HG03159 (cell line): ENCODE measurements around the gene SLIT3.

Experiments used
- ATAC-seq: cut with Tn5 transposase; IDR thresholded peaks from one replicate; pipeline ENCODE4 v1.9.1; 2021; ENCODE audit warnings: mild to moderate bottlenecking, moderate library complexity; ENCODE audit not compliant: unreplicated experiment

The SLIT3 gene

DNA sequence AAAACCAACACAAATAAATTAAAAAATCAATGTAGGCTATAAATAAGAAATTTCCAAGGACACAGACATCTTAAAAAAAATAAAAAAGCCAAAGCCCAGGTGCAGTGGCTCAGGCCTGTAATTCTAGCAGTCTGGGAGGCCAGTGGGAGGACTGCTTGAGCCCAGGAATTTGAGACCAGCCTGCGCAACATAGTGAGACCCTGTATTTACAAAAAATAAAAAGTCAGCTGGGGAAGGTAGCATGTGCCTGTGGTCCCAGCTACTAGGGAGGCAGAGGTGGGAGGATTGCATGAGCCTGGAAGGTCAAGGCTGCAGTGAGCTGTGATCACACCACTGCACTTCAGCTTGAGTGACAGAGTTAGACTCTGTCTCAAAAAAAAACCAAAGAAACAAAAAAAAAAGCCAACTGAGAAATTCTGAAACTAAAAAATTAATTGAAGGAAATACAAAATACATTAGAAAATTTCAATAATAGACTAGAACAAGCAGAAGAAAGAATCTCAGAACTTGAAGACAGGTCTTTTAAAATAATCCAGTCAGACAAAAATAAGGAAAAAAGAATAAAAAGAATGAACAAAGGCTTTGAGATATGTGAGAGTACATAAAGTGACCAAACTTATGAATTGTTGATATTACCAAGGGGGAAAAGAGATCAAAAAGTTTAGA, 572.3 kb downstream of the SLIT3 start:
- no peak for ATAC-seq

DNA sequence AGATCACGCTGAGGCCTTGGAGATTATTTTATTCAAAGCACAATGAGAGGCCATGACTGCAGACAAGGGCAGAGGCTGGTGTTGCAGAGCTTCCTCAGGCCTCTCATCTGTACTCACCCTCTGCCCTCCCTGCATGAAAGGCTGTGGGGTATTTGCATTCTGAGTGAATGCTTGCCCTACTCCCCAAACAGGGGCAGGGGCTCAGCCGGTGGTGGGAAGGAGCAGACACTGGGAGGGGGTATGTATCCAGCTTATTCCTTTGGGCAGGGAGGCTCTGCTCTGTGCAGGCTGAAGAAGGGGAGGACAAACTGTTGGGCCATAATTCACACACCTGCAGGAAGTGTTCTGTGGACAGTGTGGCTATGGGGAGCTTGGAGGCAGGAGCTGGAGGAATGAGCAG, 573.4 kb downstream of the SLIT3 start:
- no peak for ATAC-seq

DNA sequence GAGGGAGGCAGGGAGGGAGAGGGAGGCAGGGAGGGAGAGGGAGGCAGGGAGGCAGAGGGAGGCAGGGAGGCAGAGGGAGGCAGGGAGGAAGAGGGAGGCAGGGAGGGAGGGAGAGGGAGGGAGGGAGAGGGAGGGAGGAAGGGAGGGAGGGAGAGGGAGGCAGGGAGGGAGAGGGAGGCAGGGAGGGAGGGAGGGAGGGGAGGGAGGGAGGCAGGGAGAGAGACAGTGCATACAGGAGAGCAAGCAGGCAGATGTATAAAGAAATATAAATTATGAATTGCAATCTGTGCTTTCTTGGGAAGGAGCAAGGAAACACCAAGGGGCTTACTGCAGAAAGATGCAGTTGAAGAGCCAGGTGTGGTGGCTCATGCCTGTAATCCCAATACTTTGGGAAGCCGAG, 574.6 kb downstream of the SLIT3 start:
- no peak for ATAC-seq

DNA sequence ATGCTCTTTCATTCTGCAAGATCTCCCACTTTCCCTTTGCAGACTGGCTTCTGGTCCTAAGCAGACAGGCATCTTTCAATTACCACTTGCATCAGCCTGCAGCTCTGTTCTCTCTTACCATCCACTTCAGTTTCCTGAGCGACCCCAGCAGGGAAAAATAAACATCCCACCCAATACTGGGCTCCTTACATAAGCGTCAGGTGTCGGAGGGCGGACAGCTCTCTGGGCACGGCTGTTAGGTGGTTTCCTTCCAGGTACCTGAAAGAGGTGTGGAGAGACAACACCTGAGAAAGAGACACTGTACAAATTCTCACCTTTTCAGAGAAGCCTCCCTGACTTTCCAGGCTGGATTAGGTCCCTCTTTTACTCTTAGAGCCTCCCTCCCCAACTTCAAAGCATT, 576.7 kb downstream of the SLIT3 start:
- no peak for ATAC-seq

DNA sequence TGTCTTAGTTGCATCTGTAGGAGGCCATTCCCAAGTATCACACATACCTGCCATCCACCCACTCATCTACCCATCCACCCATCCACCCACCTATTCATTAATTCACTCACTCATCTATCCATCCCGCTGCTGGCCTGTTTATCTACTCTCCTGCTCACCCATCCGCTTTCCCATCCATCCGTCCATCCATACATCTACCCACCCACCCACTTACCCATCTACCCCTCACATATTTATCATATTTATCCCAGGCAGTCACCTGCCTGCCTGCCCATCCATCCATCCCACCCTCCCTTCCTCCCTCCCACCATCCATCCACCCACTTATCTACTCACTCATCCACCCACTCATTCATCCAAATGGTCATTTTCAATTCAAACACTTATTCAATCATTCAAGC, 577.9 kb downstream of the SLIT3 start:
- no peak for ATAC-seq

DNA sequence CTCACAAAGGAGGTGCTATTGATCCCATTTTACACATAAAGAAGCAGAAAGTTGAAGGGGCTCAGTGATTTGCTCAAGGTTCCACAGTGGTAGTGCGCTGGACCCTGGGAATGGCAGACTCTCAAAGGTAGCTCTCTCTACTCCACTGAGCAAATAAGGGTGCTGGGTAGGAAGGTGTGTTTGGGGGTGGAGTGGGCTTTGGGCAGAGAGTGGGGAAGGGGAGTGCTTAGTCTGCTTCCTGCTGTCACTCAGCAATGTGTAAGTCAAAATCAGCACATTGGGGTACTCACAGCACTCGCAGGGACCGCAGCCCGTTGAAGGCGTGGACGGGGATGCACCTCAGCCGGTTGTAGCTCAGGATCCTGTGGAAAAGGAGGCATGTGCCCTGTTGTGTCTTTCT, 579.0 kb downstream of the SLIT3 start:
- ATAC-seq = no peak

DNA sequence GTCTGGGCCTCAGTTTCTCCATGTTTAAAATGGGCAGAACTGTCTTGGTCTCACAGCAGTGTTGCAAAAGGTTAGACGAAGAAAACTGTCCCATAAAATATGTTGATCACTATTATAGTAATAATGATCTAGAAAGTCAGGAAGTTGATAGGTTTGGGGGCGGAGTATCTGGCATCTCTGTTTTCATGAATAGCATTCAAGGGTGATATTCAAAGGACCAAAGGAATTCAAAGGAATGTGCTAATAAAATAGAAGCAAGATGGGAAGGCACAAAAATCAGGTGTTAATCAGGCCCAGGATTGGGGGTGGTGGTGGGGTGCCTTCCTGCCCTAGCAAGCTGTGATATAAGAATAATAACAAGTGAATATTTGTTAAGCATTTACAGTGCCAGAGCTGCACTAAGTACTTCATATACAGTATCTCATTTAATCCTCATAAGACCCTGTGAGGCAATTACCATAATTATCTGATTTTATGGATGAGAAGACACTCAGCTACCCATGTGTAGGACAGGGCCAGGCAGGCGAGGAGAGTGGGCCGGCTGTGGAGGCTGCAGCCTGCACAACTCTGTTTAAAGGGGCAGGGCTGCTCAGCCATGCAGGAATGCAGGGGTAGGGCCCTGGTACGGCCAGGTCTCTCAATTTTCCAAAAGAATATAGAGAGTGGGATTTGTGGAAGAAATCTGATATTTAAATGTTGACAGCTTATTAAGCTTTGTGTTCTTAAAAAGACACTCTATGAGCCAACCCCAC, 579.8 kb downstream of the SLIT3 start:
- no peak for ATAC-seq

DNA sequence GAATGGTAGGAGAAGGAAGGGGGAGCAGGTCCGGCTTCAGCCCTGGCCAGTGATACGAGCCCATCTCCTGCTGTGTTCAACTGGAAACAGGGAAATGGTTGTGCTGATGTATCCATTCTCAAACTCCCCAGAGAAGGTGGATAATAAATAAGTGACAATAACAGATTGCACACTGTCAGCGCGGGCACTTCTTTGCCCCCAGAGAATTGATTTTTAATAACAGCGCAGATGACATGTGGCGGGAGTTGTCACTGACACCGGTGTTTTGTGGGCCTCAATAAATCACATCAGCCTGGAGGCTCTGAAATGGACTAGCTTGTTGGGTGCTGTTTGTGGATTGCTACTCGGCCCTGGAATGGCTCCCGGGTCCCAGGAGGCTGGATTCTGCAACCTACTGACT, 580.4 kb downstream of the SLIT3 start:
- ATAC-seq = no peak

DNA sequence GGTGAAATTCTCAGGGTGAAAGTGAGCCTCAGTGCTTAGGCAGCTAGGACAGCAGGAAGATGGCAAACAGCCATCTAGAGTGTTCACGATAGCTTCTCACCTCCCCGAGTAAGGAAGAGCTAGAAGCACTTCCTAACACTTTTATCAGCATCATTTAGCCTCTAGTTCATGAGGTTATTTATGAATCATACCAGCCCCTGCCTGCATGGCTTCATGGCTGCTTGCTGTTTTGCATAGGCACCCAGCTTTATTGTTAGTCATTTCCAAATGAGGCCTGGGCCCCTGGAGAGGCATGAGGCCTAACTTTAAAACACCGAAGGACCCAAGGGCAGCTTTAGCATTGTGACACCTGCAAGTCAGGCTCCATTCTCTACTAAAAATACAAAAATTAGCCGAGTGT, 586.9 kb downstream of the SLIT3 start:
- ATAC-seq = no peak

DNA sequence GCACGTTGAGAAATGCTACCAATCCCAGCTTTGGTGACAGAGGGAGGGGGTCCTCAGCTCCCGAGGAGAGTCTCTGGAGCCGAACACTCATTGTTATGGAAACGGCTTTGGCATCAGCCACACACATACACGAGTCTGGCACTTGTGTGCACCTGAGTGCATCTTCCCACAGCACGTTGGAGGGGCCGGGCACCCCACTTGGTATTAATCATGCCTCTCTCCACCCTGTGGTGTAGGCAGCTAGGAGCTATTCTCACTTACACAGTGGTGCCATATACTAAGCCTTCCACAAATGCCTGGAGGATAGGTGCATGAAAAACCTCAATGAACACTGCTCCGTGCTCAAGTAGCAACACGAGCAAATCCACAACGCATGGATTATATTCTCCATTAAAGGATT, 587.9 kb downstream of the SLIT3 start:
- ATAC-seq = no peak

DNA sequence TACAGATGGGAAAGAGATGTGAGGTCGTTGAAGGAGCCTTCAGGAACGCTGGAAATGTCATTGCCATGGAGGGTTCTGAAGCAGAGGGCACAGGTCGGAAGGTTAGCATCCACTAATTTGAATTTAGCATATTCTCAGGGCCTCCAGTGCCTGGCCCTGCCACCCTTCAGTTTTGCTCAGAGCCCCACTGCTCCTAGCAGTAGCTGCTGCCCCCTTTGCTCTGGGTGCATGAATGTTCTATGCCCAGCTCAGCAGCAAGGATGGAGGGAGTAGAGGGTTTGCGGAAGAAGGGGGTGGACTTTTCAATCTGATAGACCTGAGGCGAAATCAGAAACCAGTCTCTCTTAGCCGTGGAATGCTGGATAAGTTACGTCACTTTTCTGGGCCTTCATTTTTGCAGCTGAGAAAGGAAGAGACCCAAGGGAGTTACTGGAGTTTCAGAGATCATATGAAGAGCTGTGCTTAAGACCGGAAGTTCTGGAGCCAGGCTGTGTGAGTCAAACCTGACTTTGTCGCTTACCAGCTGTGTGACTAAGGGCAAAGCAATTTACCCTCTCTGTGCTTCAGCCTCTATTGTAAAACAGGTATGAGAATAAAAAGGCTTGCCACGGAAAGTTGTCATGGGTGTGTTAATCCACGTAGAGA, 588.5 kb downstream of the SLIT3 start:
- ATAC-seq = no peak

DNA sequence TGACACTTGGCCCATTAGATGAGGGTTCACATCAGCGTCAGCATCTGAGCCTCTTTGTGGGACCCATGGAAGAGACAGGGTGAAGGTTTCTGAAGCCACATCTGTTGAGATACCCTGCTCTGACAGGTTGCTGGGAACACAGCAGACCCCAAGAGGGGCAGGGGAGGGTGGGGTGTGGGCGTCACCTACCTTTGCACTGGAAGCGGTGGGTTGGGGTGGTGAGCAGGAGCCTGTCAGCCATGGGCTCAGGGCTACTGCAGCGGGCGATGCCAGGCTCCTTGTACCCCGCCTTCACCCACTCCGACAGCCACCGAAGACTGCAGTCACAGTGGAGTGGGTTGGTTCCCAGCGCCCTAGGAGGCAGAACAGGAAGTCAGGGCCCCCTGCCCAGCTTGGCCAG, 590.2 kb downstream of the SLIT3 start:
- no peak for ATAC-seq

DNA sequence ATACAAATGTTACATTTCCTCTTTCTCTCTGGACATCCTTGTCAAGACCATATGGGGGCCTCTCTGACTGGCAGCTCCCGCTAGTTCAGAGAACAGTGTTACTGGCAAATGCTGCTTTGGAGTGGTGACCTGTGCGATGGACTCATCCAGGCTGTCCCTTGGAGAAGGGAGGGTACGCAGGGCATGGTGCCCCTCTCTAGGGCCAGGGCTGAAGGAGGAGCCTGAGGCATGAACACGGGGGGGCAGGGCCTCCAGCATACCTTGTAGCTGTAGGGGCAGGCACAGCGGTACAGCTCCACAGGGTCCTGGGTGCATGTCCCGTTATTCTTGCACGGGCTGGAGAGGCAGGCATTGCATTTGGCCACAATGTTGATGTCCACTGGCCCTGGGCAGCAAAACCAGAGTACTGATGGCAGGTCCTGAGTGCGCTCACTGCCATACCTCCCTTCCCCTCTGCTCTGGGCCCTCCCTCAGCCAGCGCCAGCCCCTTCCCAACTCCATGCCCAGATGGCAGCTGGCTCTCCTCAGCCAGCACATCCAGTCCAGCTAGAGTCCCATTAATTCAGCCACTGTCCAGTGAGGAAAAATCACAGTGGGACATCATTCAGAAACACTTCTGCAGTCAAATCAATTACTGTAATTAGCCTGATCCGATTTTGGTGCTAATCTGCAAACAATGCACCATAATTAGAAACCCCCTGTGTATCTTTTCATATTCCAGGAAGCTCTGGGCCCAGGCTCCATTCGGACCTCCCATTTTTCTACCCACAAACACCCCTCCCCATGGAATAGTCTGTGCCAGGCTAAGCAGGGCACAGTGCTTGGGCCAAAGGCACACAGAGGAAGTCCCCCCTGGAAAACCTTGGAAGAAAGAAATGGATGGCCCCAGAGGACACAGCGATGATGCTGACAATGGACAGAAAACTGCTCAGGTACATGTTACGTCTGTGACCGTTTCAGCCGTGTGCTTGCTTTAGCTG, 592.9 kb downstream of the SLIT3 start:
- ATAC-seq = no peak

DNA sequence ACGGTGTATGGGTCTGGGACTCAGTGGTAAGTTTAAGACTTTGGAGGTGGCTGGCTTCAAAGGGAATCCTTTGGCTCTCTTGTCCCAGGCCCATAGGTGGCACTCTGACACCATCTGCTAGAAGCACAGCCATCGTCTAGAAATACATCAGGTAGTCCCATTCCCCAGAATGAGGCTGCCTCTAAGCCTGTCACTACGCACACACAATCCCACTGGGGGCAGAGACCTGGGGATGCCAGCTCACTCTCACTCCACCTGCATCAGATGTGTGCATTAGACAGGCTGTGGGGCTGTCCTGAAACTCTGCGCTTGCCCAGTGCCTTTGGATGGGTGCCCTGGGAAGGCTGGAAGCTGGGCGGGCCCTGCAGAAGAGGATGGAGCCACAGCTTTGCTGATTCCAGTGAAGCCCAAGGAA, 594.3 kb downstream of the SLIT3 start:
- no peak for ATAC-seq

DNA sequence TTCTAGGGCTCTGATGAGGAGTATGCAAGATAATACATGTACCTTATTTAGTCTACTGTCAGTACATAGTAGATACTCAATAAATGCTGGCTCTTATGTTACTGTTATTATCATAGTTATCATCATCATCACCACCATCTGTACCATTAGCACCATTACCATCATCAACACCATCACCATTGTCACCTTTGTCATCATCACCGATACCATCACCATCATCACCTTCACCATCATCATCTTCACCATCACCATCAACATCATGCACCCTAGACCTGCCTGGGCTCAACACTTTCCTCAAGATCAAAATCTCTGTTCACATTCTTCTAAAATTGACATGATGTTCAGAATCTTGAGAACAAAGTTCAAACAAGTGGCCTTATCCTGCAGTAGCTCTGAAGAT, 595.6 kb downstream of the SLIT3 start:
- ATAC-seq = no peak

DNA sequence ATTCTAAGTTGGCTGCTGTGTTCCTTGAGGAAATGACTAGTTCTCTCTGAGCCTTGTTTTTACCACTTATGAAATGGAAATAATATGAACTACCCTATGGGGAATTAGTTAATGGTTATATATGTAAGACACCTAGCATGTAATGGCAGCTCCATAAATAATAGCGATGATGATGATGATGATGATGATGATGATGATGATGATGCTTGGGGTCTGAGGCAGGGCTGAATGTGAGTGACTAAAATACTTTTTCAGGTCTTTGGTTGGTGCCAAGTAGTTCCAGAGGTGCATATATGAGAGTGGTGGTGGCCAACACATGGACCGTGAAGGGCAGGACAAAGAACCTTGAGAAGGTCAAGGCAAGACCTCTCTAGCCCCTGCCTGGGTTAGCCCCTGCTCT, 598.4 kb downstream of the SLIT3 start:
- no peak for ATAC-seq

DNA sequence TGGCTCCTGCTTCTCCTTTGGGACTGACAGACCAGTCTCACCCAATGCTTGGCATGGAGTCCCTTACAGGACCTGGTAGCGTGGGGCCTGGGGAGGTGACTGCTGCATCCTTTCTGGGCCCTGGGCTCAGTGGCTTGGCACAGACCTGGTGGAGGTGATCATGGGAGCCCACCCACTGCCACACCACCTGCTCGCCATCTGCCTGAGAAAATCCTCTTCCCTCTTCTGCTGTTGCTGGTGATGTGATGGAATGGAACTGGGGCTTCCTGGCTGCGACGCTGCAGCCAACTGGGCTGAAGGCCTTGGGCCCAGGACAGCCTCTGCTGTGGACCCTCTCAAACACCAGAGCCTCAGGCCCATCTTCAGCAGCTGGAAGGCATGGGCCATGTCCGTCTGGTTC, 599.3 kb downstream of the SLIT3 start:
- no peak for ATAC-seq

DNA sequence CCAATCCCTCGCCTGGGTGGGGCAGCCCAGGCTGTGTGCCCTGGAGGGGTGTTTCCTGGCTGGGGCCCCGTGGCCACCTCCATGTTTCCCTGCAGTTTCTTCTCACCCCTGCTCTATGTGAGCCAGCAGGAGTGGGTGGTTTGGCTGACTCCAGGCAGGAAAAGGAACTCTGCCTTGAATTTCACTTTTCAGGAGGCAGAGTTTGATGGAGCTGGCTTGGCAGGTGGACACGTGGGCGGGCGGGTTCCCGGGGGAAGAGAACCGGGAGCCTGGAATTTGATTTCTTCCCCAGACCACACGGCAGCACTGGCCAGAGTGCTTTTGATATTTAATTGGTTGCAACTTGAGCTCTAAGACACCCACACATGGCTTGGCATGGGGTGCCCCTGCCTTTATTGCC, 601.9 kb downstream of the SLIT3 start:
- no peak for ATAC-seq

DNA sequence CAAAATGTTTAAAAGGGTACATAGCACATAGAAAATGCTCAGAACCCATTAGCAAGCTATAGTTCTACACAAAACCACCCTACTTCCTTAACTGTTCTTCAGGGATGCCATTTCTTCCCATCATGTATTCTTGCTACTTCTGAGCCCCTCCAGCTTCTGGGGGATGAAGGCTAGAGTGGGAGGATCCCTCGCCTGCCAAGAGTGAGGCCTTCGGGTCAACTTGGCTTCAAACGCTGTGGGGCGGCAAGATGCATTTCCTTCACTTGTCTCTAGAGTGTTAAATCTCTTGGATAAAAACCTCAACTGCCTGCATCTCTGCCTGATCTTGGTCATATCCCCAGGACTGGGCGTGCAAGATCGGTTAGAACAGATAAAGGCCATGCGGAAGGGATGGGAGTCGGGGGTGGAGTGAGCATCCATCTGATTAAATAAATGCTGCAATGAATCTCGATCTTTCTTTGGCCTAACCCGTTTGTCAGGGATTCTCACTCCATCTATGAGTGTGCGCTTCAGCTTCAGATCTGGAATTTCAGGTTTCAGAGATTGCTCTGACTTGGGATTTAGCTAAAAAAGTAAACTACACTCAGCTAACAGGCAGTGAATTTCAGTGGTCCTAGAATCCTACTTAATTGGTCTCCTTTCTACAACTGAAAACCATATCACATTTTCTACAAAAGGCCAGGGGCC, 603.8 kb downstream of the SLIT3 start:
- no peak for ATAC-seq

DNA sequence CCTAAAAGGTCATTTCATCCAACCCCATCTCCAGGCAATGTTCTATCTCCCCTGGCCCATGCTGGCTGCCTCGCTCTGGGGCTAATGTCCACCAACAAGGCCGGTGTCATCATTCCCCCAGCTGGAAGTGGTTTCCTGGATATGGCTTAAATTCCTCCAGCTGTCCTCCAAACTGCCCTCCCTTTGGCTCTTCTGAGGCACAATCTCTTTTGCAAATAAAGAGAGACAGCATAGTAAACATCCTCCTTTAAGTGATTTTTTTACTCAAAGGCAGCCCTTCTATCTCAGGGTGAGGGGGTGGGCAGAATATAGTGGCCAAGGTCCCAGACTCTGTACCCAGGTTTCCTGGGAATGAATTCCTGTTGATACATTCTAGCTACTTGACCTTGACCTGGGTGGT, 604.3 kb downstream of the SLIT3 start:
- no peak for ATAC-seq
